Panc1 (cell line): ENCODE results near the gene LLPH. TPM values are rescaled to one million over a fixed set of nuclear protein-coding genes. Genes with fewer than 3 reads are reported as not detected.

Experiments used
- ATAC-seq: fragments of 200-7000 bp; cut with Tn5 transposase; 2 replicates; pipeline ENCODE4 v1.9.1; 2020; ENCODE audit warnings: mild to moderate bottlenecking, moderate library complexity
- BruUV-seq: library from RNA; stranded (reverse); fragments of 400-500 nt; replicated peaks from 2 replicates; lab custom pipeline; 2021; lab: Mats Ljungman, UMichigan
- CTCF ChIA-PET: fragments of 300-600 bp; sonication (Branson Sonifier 250); formaldehyde crosslinking; loops from one replicate; lab custom pipeline; 2022; ENCODE audit warnings: antibody characterized with exemption; lab: Charles Lee
- POLR2A ChIA-PET: fragments of 300-600 bp; sonication (Branson Sonifier 250); formaldehyde crosslinking; loops from one replicate; lab custom pipeline; 2022; ENCODE audit warnings: antibody characterized with exemption; lab: Charles Lee
- DNase-seq: peaks from one replicate; pipeline ENCODE4 v3.0.0-alpha.2; 2010; ENCODE audit warnings: low read depth, low spot score
- H3K27ac ChIP-seq: 2 replicates; pipeline ENCODE4 v1.5.1; 2011; ENCODE audit warnings: mild to moderate bottlenecking, low read length, inconsistent platforms
- H3K27me3 ChIP-seq: fragments of 200-500 bp; sonication (Bioruptor generic); 2 replicates; pipeline ENCODE4 v1.6.0; 2014; ENCODE audit warnings: low read length, inconsistent platforms; ENCODE audit not compliant: control insufficient read depth, insufficient read depth
- H3K36me3 ChIP-seq: fragments of 200-500 bp; sonication (Bioruptor generic); 2 replicates; pipeline ENCODE4 v1.5.1; 2014; ENCODE audit warnings: inconsistent platforms, mild to moderate bottlenecking, low read length, moderate library complexity; ENCODE audit not compliant: control insufficient read depth, insufficient read depth
- H3K4me1 ChIP-seq: 2 replicates; pipeline ENCODE4 v1.5.1; 2011; ENCODE audit warnings: inconsistent platforms, mild to moderate bottlenecking, low read length, moderate library complexity; ENCODE audit not compliant: control insufficient read depth, insufficient read depth
- H3K4me3 ChIP-seq, 2 experiments: 2 replicates each; pipeline ENCODE4 v1.5.1; 2011 to 2012; ENCODE audit warnings: low read depth in 2 of 2, low read length in 2 of 2, mild to moderate bottlenecking in 2 of 2, inconsistent platforms in 1 of 2, moderate library complexity in 1 of 2
- H3K9me3 ChIP-seq: fragments of 200-500 bp; sonication (Bioruptor generic); 2 replicates; pipeline ENCODE4 v1.5.1; 2014; ENCODE audit warnings: low read depth, mild to moderate bottlenecking, inconsistent platforms, low read length, moderate library complexity; ENCODE audit not compliant: control insufficient read depth, insufficient read depth
- CTCF ChIP-seq: fragments of 450-650 bp; IDR thresholded peaks from 2 replicates; pipeline ENCODE4 v1.5.1; 2017; ENCODE audit warnings: mild to moderate bottlenecking
- POLR2AphosphoS5 ChIP-seq: IDR thresholded peaks from 2 replicates; pipeline ENCODE4 v1.6.1; 2012; ENCODE audit warnings: mild to moderate bottlenecking, low read depth, low read length, moderate library complexity
- REST ChIP-seq, 2 experiments: IDR thresholded peaks; 2 replicates each; pipeline ENCODE4 v1.6.1; 2011 to 2012; ENCODE audit warnings: low read depth in 2 of 2, control low read depth in 1 of 2, low read length in 1 of 2, mild to moderate bottlenecking in 1 of 2, moderate library complexity in 1 of 2; ENCODE audit not compliant: insufficient read depth in 1 of 2
- SIN3A ChIP-seq: IDR thresholded peaks from 2 replicates; pipeline ENCODE4 v1.6.1; 2012; ENCODE audit warnings: low read depth, mild to moderate bottlenecking, low read length, moderate library complexity, borderline replicate concordance; ENCODE audit not compliant: insufficient read depth
- TCF7L2 ChIP-seq: IDR thresholded peaks from 2 replicates; pipeline ENCODE4 v1.6.1; 2011; ENCODE audit warnings: mild to moderate bottlenecking, low read depth, low read length, inconsistent platforms
- in situ Hi-C: cut with HindIII; loops from 2 replicates; pipeline ENCODE4 v1.10.0; 2016; ENCODE audit warnings: low sequenced_read_pairs, low pct_unique_long_range_greater_than_20kb
- intact Hi-C: fragments of 100-400 bp; cut with micrococcal nuclease; formaldehyde crosslinking; loops from one replicate; pipeline ENCODE4 v1.10.0; 2022; ENCODE audit not compliant: unreplicated experiment
- total RNA-seq: library from RNA; stranded (reverse); gene quantifications from one replicate; pipeline ENCODE4 v1.2.1, GENCODE V29; 2021; ENCODE audit not compliant: unreplicated experiment

Gene LLPH
- total RNA-seq, 1 experiment from 2014 or later: 40.5 TPM

- TF ChIP-seq REST (IDR thresholded peaks at IDR 0.05; ENCODE audit: insufficient read depth in 1 of 2, low read depth in 2 of 2, low read length in 1 of 2) (no peak), SIN3A (no peak)
- no peaks in the 10 kb centered on the region for H3K9me3 ChIP-seq
- intact Hi-C loops: no loop called here
- ATAC-seq (no peak), DNase-seq (no peak)
- H3K4me1 ChIP-seq: peaks cover 8% of the 10 kb centered on the region
- in situ Hi-C loops: no loop called here
- peak overlapping the region; percentile 85 for H3K27ac ChIP-seq
- no TSS peak for BruUV-seq
- H3K4me3 ChIP-seq: peak overlapping the region; percentile 67 to 93
- H3K36me3 ChIP-seq: peaks cover 27% of the 10 kb centered on the region
- ChIA-PET POLR2A (interaction anchor here (0.7 kb wide), 1 partner anchor 165 kb away, joined by 5 read pairs; no protein-coding TSS in a partner anchor), CTCF (no interaction called here)
- no peaks in the 10 kb centered on the region for H3K27me3 ChIP-seq
Observed at GRCh38 chr12:66129934-66130266, 650 bp downstream of the LLPH start.

GRCh38 chr12:66127650-66128049, 2.9 kb downstream of the LLPH start:
- DNase-seq (no peak), ATAC-seq (no peak)
- CTCF ChIA-PET: no interaction called here
- no TSS peak for BruUV-seq
- TF ChIP-seq REST (IDR thresholded peaks at IDR 0.05; ENCODE audit: insufficient read depth in 1 of 2, low read depth in 2 of 2, low read length in 1 of 2) (no peak), TCF7L2 (no peak), POLR2AphosphoS5 (no peak), CTCF (no peak), SIN3A (no peak)
- Histone ChIP-seq H3K36me3 (peaks cover 43% of the 10 kb centered on the region), H3K27me3 (no peaks in the 10 kb centered on the region), H3K27ac (no peak overlapping the region), H3K4me3 (no peak overlapping the region), H3K4me1 (peaks cover 7% of the 10 kb centered on the region), H3K9me3 (no peaks in the 10 kb centered on the region)
- in situ Hi-C loops (no loop called here), intact Hi-C loops (no loop called here)
- POLR2A ChIA-PET: no interaction called here
